ENCODE results near the gene TSHZ2.

The TSHZ2 gene

GRCh38 chr20:53260591-53260990 lies 288.4 kb downstream of the TSHZ2 start:
- no peak for DNase-seq

GRCh38 chr20:53262365-53262764 lies 290.2 kb downstream of the TSHZ2 start:
- no peak for DNase-seq

GRCh38 chr20:53263554-53264438 lies 291.6 kb downstream of the TSHZ2 start:
- no peak for DNase-seq

DNA sequence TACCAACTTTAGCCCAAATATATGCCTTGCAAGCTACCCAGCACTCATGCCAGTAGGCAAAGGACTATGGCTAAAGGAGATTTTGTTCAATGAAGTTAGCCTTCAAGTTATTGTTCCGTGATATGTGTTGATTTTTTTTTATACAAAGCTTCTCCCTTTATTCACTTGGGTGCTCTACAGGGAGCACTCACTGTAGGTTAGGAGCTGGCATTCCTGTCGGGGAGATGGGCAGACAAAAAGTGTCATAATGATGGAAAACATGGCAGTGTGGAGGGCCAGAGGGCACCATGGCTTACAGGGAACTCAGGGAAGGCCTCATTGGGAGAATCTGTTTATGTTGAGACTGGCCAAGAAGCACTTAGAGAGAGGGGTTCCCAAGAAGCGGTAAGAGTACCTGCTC lies 292.4 kb downstream of the TSHZ2 start:
- no peak for DNase-seq

DNA sequence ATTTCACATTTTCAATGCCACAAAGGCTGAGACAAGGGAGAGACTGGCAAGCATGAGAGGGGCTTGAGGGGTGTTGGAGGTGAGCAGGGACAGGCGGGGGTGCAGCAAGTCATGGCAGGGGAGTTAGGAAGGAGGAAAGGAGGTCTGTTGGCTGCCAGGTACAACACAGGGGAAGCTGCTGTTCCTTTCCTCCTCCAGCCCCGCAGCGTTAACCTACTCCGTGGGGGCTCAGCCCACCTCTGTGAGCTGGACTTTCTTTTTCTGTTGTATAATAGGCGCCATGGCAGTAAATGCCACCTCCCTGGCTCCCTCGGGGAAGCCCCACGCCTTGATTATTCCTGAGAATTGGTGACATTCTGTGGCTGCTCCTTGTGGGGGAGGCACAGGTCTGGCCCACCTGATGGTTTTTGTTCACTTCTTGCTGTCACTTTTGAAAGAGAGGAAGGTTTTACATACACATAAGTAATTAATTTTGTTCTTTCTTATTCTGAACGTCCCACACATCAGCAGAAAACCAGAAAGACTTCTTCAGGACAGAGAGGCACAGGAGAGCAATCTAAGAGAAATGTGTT lies 293.2 kb downstream of the TSHZ2 start:
- DNase-seq, result no peak

- DNase-seq, result no peak
Measured at GRCh38 chr20:53269380-53269779, 297.2 kb downstream of the TSHZ2 start.

DNA sequence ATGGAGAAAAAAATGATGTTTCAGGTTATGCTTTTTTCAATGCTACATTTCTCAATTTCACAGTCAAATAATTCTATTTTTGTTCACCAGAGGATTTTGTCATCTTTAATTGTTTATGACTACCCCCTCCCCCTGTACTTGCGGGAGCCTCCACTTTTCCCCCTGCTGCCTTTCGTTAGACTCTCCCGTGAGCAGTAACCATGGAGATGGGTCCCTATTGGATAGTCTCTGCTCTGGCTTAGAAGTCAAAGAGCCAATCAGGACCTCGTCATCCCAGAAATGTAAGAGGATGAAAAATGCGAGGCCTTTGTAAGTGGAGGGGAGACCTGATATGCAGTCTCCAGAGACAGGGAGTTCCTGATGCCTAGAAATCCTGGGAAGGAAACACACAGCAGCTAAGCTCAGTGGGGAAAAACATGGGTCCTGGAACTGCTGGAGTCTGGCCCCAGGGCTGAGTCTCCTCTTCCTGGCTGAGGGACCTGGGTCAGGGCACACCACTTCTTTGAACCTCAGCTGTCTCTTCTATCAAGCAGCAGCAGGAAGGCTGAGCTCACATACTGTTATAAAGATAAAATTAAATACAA lies 298.7 kb downstream of the TSHZ2 start:
- no peak for DNase-seq

GRCh38 chr20:53274365-53274764 lies 302.2 kb downstream of the TSHZ2 start:
- no peak for DNase-seq

- DNase-seq, result no peak
Measured at GRCh38 chr20:53274807-53275206, 302.6 kb downstream of the TSHZ2 start.

DNA sequence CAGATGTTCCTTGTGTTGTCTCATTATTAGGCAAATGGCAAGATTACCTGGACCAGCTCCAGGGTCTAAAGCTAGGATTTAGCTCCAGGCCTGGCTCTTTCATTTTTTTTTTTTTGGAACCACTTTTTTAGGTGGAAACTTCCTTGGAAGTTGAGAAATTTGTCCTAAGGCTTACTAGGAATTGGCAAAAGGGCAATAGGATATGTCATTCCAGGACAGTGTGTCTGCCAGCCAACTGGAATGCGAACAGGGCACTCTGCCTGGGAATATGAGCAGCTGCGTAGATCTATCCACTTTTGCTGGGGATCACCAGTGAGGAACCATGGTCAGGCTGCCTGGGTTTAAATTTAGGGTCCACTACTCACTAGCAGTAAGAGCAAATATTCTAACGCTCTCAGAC lies 304.0 kb downstream of the TSHZ2 start:
- no peak for DNase-seq

DNA sequence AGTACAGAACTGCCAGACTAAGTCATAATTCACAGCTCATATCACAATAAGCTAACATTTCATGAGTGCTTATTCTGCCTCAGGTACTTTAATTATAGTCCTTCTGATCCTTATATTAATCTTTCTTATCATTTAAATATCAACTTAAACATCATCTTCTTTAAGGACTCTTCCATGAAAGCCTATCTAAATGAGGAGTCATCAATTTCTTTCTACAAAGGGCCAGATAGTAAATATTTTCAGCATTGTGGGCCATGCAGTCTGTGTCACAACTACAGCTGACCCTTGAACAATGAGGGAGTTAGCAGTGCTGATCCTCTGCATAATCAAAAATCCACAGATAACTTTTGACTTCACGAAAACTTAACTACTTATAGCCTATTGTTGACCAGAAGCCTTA lies 306.4 kb downstream of the TSHZ2 start:
- DNase-seq, result no peak

DNA sequence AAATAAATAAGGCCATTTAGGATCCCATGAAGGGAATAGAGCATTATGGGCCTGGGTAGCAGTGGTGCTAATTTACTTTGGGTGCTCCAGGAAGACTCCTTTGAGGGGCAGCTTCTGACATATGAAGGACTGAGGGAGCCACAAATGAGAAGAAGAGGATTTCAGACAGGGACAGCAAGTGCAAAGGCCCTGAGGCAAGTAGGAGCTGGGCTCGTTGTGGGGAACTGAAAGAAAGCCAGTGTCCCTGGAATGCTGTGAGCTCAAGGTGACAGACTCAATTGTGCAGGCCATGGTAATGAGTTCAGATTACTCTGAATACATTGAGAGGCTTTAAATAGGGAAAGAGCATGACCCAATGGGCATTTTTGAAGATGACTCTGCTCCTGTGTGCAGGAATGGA lies 307.6 kb downstream of the TSHZ2 start:
- no peak for DNase-seq

DNA sequence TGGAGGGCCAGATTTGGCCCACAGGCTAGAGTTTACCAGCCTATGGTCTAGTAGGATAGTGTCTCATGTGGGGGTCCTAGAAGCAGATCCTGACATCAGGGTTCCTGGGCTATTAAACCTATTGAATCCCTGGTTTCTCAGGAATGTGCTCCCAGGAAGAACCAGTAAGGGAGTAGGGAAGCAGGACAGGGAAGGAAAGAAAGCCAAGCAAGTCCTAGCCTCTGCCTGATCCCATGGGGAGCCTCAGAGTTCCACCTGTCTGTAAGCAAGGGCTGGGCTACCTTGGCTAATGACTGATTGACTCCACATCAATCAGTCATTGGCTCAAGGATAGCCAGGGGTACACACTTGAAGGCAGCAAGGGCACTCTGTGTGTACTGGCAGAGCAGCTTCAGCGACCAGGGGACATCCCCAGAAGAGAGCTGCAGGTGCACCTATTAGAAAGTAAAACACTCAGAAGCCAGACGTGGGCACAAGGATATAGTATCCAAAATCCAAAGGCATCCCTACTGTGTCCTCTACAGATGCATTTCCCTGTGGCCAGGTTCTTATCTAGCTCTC lies 309.5 kb downstream of the TSHZ2 start:
- no peak for DNase-seq

- DNase-seq, result no peak
Measured at GRCh38 chr20:53282217-53282955, 310.2 kb downstream of the TSHZ2 start.

DNA sequence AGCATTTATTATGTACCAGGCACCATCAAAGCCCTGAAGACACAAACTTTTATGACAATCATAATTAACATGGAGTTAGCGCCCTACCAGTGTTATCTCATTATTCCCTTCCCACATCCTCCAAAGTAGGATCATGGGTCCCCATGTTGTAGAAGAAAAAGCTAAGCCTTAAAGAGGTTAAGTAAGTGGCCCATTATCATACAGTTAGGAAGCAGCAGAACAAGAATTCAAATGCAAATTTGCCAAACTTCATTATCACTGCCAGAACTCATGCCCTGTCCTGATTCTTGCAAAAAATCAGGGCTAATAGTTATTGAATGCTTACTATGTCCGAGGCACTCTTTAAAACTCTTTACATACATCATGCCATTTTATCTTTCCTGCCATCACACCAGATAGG lies 310.9 kb downstream of the TSHZ2 start:
- DNase-seq, result no peak

DNA sequence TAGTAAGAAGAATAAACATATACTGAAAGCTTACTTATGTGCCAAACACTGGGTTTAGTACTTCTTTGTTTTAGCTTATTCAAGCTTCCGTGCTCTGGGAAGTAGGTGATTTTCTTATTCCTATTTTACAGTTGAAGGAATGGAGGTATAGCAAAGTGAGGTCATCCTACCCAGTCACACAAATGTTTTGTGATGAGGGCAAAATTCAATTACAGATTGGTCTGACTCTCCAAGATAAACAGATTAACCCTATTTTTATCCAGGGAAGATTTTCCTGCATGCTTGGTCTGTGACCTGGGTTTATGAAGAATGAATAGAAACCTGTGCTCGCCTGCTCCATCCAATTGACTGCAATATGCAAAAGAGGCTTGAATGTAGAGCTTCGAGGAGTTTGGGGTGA lies 311.4 kb downstream of the TSHZ2 start:
- no peak for DNase-seq

DNA sequence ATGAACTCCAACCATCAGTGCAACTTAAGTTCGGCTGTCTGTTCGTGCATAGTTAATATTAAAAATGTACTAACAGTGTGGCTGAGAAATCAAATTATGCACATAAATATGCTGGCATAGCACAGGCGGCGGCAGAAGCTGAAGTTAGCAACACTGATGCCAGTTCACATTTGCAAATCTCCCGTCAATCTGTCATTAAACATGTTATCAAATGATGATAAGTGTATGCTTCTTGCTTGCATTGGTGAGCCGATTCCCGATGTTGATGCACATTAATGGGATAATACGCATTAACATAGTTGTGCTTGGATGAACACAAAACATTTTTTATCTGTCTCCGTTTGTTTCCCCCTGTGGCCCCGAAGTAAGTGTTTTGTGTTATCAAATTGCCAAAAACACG lies 312.1 kb downstream of the TSHZ2 start:
- DNase-seq, result no peak

DNA sequence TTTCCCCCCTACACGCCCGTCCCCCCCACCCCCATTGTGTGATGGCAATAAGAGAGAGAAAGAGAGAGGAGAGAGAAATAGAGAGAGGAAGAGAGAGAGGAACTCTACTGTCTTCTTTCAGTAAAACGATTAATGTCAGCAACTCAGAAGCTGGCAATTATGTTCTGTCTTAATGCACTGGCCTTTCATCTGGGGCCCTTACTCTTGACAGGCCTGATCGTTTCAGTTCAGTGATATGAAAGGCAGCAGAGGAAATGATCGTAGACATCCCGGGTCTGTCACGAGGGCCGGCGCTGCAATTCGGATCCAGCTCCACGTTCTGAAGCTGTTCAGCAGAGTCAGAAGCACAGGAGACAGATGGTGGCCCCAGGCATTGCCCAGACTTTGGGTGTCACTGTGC lies 312.5 kb downstream of the TSHZ2 start:
- no peak for DNase-seq

DNA sequence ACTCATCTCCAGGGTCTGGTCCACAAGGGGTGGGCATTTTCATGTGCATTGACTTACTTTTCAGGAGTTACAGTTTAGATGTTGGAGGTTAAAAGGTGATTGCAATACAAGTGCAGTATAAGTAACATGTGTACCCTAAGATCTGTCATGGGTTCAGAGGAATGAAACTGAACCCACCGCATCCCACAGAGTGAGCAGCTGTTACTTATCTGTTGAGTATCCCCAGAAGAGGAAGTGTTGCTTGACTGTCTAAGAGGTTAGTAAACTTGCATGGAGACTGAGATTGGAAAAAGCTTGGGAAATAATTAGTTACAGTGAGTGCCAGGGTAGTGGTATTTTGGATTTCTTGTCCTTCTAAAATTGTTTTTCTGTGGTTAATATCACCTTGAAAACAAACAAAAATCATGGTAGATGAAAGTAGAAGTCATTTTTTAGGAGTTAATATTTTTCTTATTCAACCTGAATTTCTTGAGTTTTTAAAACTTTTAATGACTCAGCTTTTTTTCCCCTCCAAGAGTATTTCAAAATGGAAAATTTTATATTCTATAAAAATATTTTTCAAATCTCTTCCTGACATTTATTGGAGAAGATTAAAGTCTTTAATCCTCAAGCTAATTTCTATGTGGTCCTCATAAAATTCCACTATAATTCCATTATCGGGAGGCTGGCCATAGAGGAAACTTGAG lies 315.3 kb downstream of the TSHZ2 start:
- no peak for DNase-seq

GRCh38 chr20:53291548-53291947 lies 319.4 kb downstream of the TSHZ2 start:
- DNase-seq, result no peak

- no peak for DNase-seq
Measured at GRCh38 chr20:53292347-53292746, 320.2 kb downstream of the TSHZ2 start.

- DNase-seq, result no peak
Measured at GRCh38 chr20:53294804-53295203, 322.6 kb downstream of the TSHZ2 start.

DNA sequence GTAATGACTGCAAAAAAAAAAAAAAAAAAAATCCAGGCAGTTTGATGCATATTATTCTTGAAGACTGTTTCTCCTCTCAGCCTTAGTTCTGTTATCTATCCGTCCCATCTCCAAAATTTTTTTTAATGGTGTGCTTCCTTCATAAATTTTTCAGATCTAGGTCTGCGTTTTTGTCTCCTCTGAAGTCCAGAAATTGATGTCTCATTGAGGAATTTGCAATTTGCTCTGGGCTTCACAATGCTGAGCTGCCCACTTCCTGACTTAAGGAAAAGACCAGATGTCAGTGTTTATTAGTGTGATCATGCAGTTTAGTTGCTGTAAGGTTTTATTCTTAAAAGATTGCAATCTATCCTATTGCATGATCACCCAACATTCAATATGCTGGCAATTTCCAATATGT lies 323.9 kb downstream of the TSHZ2 start:
- no peak for DNase-seq
